GM21390 (cell line): ENCODE measurements around the gene DGKI.

ENCODE experiments used
- ATAC-seq: cut with Tn5 transposase; IDR thresholded peaks from one replicate; pipeline ENCODE4 v1.9.1; 2021; ENCODE audit not compliant: unreplicated experiment

Gene DGKI

DNA sequence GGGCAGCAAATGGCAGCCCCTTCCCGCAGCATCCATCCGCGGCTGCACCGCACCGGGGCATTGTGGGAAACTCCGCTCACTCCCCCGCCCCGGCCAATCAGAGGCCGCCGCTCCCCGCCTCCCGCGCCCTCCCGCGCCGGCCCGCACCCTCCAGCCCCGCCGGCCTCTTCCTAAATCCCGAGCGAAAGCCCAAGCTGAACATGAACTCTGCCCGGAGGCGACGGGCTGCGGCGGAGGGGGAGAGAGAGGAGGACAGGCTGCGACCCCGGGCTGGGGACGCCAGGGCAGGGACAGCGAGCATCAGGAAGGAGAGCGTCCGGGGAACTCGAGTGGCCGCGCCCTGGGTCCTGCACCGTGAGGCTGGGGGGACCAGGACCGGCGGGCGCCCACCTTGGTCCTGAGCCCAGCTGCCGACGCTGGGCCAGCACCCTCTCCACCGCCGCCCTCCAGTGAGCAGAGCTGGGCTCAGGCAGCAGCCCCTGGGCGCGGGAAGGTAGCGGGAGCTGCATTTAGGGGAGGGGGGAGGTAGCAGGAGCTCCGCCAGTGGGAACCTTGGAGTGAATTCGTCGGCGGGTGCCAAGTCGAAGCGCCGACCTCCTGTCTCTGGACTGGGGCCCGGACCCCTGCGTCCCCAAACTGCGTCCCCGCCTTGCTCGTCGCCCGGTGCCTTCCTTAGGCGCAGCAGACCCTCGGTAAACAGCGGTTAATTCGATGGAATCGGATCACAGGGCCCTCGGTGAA, at the start of gene DGKI:
TSS of gene DGKI (minus strand) at position 148 of the 741 bp plus-strand sequence.
- peak; percentile 40 for ATAC-seq

DNA sequence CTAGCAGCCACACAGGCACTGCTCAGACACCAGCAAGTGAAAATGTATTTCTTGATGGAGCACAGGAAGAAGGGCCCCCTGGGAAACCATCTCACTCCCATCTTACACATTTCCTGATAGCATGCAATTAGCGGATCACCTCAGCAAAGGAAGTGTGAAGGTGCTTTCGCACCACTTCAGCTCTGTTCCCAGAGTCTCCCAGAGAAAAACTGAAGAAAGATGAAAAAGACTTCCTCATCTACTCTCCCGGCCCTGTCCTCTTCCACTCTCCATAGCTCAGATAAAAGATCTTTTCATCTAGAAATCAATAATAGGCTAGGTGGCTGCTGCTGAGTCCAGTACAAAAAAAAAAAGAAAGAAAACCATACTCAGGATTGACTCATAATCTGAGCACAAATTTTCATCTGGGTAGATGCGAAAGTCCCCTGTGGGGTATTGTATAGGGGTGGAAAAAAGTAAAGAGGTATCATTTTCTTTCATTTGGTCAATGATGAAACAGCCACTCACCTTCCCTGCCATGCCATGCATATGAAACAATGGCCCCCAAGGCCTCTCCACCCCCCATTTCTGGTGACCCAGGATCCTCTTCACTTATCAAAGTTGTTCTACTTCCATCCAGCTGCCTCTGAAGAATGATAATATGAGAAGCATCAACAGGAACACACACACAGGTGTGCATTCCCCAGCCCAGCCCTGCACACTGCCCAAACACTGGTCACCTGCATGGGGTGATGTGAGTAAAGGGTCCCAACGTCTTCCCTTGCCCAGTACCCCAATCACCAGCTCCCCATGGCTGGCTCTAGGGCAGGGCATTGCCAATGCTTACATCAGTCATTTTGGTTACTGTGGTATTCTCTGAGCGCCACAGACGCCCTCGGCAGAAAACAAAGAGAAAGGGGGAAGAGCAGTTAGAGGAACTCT, 48.8 kb upstream of the DGKI start:
- peak; percentile 72 for ATAC-seq

DNA sequence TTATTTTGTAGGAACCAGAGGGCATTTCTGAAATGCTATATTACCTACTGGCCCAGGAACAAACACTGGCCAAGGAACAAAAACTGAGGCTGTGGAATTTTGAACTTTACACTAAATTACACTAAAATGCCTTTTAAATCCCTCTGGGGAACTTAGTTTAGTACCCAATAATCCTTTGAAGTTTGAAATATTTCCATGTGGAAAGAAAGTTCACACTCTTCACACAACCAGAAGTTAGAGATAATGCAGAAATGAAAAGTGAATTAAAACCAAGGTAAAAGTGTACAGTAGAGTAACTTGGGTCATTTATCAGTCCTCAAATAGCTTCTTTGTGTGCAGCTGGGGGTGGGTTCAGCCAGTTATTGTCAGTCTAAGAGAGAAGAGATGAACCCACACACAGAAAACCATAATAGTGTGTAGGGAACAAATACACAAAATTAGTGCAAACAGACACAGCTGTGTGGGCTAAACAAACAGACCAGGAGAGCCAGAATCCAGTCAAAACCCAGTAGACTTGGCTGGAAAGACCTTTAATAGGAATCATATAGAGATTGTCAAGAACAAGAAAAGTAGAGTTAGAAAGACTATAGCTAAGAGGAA, 46.5 kb upstream of the DGKI start:
- ATAC-seq = no peak

DNA sequence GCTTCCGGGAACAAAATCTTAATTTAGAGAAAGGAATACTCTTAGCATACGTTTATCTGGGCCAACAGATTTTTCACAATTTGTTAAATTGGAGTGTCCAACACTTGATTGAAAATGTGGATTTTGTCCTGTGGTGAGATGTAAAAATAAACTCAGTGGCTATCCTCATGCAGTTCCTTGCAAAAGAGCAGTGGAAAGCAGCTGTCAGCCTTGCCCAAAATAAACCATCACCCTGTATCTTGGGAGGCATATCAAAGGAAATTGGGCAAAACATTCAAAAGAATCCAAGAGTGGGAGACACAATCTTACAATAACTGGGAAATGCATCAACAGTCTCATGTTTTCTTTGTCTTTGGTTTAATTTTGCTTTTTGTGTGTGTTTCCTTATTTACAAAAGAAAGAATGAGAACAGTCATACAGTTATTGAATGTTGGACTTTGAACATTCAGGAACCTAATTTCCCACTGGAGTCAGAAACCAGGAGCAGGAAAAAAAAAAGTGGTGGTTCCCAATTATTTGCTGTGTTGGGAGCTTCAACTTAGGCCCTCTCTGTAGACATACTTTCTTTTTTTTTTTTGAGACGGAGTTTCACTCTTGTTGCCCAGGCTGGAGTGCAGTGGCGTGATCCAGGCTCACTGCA, 44.4 kb upstream of the DGKI start:
- ATAC-seq = no peak

DNA sequence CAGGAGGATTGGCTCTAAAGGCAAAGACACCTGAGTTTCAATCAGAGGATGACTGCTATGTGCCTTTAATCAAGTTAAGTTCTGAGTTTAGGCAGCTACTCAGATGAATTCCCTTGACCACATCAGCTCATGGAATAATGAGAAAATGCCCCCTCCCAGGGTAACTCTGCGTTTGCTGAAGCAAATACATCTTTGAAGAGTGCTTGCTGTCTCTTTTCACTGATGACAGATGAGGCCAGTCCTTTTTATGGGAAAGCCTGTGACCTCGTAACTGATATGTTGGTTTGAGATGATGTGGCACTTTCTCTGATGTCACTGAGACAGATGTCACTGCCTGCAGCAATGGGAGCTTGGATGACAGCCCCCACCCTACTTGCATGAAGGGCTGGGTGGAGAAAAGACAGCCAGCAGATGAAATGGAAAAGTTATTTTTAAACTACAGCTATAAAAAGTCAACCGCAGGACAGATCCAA, 43.7 kb upstream of the DGKI start:
- no peak for ATAC-seq

DNA sequence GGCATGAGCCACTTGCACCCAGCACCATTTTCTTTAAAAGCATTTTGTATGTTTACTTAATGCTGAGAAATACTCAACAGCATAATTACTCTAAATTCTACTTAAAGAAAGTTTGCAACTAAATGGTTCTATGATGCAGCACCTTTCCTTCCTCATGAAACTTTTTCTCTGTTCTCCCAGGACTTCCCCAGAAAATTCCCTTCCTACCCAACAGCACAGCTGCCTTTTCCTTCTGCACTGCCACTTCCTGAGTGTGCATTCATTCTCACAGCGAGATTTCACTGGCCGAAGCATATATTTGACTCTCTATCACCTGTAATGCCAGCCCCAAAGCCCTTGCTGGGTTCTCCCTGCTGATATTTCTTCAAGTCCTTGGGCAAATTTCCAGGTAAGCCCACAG, 41.5 kb upstream of the DGKI start:
- ATAC-seq = no peak

DNA sequence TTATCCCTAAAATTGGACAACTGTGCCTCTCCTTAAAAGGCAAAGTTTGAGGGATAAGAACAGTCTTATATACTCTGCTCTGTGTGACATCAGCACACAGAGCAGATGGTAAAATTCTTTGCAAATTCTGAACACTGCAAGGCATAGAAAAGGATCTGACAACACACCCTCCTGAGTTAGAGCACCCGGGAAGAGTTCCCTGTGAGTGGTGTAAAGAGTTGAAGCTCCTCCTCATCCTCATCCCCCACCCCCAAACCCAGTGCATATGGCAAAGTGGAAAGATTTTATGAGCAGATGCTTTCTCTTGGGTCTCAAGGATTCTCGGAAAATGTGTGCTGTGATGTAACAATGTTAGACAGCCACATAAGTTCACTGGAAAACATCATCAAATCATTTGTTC, 40.0 kb upstream of the DGKI start:
- ATAC-seq = no peak

DNA sequence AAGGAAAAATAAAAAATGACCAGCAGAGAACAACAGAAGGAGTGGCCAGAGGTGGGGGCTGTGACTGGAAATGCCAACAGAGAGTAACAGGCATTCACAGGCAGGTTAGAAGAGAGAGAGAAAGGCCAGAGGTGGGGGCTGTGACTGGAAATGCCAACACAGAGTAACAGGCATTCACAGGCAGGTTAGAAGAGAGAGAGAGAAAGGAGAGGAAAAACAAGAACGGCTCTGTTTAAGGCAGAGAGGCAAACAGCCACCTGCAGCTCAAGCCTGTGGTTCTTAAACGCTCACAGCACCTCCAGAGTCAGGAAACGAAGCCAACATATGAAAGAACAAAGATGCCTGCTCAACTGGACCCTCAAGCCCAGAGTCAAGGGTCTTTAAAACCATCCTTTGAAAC, 39.5 kb upstream of the DGKI start:
- no peak for ATAC-seq

DNA sequence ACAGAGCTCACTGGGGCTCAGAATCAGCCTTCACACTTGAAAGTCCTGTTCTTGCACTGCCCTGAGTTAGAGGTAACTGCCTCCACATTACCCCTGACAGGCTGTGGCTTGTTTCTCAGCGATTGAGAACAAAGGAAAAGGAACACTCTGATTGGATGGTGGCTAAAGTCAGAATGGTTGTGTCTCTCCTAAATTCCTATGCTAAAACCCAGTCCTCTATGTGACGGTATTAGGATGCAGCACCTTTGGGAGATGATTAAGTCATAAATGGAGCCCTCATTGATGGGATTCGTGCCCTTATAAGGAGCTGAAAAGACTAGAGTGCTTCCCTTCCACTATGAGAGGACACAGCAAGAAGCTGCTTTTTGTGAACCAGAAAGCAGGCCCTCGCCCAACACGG, 38.9 kb upstream of the DGKI start:
- ATAC-seq = no peak

DNA sequence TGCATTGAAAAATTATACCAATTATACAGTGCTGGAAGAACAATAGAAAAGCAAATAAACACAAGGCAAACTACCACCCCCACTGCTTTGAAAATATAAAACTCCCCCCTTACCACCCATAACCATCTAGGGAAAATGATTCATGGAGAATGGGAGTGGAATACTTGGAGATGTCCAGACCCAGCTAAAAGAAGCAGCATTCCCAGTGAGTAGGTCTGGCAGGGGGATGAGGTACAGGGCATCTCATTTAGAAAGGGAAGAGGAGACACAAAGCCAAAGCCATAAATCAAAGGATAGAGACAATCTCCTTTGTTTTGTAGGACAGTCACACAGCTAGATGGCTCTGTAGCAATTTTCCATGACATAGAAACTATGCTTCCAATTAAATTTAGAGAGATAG, 36.0 kb upstream of the DGKI start:
- ATAC-seq = no peak

DNA sequence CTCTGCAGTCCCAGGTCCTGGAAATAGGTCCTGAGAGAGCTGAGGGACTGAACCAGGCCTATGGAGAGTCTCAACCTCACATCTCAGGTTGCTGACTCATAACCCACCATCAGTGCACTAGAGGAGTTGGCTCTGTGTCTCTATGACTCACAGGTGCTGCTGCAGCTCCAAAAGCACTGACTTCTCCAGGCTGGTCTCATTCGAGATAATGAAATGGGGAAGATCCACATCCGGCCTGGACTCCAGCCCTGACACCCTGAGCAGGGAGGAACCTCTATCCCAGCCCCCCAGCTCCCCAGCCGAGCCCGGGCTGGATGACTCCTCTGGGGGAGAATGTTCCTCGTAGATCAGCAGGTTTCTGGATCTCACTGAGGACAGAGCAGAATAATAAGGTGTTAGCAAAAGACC, 35.5 kb upstream of the DGKI start:
- peak; percentile 94 for ATAC-seq

DNA sequence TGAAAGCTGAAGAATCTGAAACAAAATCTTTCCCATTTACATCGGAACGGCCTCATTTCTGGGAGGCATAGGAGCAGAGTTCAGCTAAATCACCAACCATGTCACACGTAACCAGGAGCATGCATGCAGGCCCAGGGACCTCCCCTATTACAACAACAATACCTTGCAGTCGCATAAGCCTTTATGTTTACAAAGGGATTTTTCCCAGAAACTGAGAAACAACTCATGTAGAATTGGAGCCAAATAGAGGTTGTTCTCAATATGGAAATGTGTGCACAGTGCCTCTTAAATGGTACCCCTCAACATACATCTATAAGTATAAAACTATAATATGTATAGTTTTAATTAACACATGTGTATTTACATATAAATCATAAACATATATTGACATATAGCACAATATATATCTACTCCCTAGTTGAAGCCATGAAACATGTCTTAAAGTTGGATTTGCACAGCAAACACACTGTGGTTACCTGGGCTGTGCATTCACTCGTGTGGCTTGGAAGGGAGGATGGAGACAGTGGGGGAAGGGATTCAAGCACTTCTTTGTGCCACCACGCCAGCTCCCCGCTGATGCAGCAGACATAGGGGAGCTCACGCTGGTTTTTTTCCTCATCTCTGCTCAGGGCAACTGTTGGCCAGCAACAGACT, 35.0 kb upstream of the DGKI start:
- ATAC-seq = peak; percentile 27

DNA sequence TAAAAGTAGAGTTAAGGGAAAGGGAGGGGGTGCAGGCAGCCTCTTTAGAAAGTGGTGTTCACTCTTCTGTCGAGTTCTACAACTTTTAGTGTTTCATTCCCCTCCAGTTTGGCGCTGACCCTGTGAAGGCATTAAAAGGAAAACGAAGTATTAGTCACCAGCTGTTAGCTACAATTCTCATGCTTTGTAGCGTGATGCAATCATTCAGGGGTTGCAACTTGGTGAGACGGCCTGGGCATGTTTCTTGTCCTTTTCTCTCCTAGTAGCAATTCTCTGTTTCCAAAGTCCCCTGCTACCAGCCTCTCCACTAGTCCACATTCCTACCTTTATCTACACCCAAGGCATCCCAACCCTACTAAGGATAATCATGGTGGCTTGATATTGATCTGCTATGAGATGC, 33.7 kb upstream of the DGKI start:
- ATAC-seq = no peak

DNA sequence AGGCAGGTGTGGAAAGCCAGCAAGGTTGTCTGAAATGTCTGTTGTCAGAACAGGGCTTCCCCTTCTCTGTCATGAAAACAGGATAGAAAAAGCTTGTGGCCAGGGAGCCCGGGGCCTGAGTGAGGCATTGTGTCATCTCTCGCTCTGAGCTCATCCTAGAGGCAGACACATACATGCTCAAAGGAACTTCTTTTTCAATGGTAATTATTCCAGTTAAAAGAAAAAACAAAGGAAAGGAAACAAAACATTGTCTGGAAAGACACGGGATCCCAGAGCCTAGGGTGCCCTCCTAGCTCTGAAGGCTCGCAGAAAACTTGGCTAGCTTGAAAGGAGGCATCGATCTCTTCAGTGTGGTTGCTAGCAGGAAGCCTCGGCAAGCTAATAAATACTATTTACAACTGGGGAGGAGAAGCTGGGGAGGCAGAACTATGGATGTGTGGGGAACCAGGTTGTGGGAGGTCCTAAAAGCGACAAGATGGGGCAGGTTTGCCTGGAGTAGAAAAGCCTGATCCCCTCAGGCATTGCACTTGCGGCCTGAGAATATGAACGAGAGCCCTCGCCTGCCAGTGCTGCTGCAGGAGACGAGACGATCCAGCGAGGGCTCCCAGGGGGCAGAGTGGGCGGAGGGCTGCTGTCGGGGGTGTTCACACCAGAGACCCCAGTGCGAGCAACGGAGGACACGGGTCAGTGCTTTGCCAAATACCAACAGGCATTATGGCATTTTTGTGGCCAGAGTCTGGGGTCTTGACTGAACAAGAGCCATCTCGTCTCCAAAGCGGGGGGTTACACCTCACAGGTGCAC, 32.8 kb upstream of the DGKI start:
- ATAC-seq = no peak

DNA sequence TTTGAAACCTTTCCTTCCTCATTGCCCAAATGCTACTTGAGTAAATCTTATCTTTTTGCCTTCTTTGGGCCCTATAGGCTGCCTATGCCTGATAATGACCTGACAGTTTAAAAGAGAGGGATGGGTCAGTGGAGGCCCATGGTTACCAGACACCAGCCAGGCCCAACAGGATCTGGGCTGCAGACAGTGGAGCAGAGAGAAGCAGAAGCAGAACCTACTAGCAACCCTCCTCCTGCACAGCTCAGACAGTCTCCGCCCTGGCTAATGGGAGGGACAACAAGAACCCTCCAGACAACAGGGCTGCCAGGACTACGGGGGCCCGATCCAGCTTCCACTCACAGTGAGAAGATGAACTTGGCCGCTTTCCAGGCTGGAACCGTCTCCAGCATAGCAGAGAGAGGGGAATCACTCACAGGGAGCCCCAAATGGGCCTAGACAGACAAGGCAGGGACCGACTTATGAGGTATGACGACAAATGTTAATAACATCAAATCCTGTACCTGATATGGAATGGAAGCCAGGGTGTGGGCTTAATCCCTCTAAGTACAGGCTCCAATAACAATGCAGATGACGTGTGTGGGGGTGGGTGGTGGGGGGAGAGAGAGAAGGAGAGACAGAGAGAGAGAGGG, 31.7 kb upstream of the DGKI start:
- ATAC-seq = no peak

DNA sequence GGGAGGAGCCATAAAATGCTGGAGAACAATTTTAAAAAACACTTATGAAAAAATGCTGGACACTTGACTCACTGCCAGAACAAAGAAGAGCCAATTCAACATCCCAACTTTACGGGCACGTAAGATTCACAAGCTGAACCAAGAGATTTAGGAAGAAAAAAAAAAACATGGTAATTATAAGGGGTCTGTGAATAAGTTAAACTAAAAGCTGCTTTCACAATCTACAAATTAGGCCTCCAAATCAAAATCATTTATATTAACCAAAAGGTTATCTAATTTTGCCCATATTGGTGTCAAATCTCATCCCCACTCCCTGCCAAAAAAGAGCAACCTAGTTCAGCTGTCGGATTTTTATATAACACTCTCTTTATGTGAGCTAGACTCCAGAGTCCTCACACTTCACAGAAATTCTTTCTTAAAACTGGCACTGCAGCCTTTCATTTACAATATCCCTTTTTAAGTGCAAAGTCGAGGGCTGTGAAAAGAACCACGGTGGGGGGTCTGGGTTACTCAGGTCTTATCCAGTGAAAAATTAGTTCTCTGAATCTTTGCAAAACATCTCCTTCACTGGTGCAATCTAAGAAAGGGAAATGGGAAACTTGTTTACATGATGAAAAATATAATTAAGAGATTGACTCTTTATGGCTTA, 30.4 kb upstream of the DGKI start:
- ATAC-seq = no peak

DNA sequence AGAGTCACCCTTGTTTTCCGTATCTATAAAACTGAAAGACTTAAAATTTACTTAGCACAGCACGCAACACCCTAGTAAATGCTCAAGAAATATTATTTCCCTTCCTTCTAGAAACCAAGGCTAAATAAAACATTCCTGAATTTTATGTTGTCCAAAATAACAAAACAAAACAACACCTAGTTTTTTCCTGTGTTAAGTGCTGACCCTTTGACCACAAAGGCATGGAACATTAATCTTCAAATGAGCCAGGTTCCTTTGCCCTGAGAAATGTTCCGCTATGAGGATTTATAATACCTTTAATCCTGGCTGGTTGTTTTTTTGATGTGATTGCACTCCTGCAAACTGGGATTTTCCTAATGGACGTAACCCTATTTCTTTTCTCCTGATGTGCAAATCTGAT, 29.0 kb upstream of the DGKI start:
- ATAC-seq = no peak

DNA sequence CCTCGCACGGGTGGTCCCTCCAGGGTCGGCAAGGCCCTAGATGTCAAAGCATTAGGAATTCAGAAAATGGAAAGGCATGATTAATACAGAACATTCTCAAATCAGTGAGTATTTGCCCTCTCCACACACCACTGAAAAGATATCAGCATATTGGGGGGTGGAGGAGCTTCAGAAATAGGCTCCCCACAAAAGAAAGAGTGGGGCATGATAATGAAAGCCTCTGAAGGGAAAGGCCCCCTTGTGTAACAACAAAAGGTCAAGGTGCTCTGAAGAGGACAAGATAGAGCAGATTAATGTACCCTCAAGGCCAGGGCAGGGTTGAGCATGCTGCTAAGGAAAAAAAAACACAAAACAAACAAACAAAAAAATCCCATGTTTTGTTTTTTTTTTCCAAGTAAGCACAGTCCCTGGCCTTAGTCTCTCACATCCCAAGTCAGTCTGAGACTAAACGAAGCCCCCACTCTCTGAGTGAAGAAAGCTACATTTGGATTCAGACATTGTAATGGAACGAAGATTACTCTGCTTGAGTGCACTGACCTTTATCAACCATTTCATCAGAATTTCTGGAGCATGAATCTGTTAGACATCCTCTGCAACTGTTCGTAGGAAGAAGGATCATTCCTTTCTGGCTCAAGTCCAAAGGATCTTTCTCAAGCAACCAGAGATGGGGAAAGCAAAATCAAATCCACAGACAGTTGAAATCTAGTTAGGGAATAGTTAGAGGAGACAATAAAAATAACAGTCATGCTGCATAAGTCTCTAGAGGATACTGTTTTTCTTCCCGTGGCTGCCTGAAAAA, 27.4 kb upstream of the DGKI start:
- ATAC-seq = no peak
